Neuronal stem cell (in vitro differentiated cells): ENCODE results near the gene PARP15. TPM values are rescaled to one million over a fixed set of nuclear protein-coding genes. Genes with fewer than 3 reads are reported as not detected.

Experiments used
- DNase-seq: peaks from one replicate; pipeline ENCODE4 v3.0.0-alpha.2; 2013; ENCODE audit warnings: low spot score
- H2AFZ ChIP-seq: one replicate; pipeline ENCODE4 v1.6.1; 2013; ENCODE audit warnings: mild to moderate bottlenecking, low read length, inconsistent platforms
- H2AK5ac ChIP-seq: 2 replicates; pipeline ENCODE4 v1.6.1; 2013; ENCODE audit warnings: low read depth, mild to moderate bottlenecking, inconsistent platforms, low read length, moderate library complexity, mixed read lengths
- H2BK120ac ChIP-seq: 2 replicates; pipeline ENCODE4 v1.6.1; 2013; ENCODE audit warnings: low read depth, mild to moderate bottlenecking, inconsistent platforms, low read length, moderate library complexity, mixed read lengths
- H2BK12ac ChIP-seq: one replicate; pipeline ENCODE4 v1.6.1; 2013; ENCODE audit warnings: low read length, inconsistent platforms
- H2BK15ac ChIP-seq: 2 replicates; pipeline ENCODE4 v1.6.1; 2013; ENCODE audit warnings: mild to moderate bottlenecking, low read length, inconsistent platforms, mixed read lengths
- H2BK5ac ChIP-seq: one replicate; pipeline ENCODE4 v1.6.1; 2013; ENCODE audit warnings: inconsistent platforms, mild to moderate bottlenecking, low read length, moderate library complexity
- H3K14ac ChIP-seq: one replicate; pipeline ENCODE4 v1.6.1; 2013; ENCODE audit warnings: low read length, inconsistent platforms
- H3K18ac ChIP-seq: 2 replicates; pipeline ENCODE4 v1.6.1; 2013; ENCODE audit warnings: low read length, inconsistent platforms
- H3K23ac ChIP-seq: 2 replicates; pipeline ENCODE4 v1.6.1; 2013; ENCODE audit warnings: low read depth, mild to moderate bottlenecking, mixed read lengths, low read length, inconsistent platforms; ENCODE audit not compliant: poor library complexity
- H3K27ac ChIP-seq: replicated peaks from 3 replicates; pipeline ENCODE4 v1.5.1; 2013; ENCODE audit warnings: low read length, inconsistent platforms
- H3K27me3 ChIP-seq, 3 experiments: 2 replicates each; pipeline ENCODE4 v1.6.1; 2013; ENCODE audit warnings: low read length in 3 of 3, mild to moderate bottlenecking in 2 of 3, inconsistent platforms in 1 of 3, low read depth in 1 of 3, mixed read lengths in 1 of 3, moderate library complexity in 1 of 3; ENCODE audit not compliant: control insufficient read depth in 3 of 3, insufficient read depth in 3 of 3
- H3K36me3 ChIP-seq, 2 donors: replicated peaks in 1 of 2; 2 replicates each; pipeline ENCODE4 v1.6.1; 2013; ENCODE audit warnings: low read length in 2 of 2; ENCODE audit not compliant: control insufficient read depth in 2 of 2, insufficient read depth in 2 of 2
- H3K4ac ChIP-seq: 2 replicates; pipeline ENCODE4 v1.6.1; 2013; ENCODE audit warnings: inconsistent platforms, mild to moderate bottlenecking, low read length, moderate library complexity
- H3K4me1 ChIP-seq, 2 donors: 1 replicate in 1 of 2; 2 replicates in 1 of 2; pipeline ENCODE4 v1.6.1; 2013; ENCODE audit warnings: low read length in 2 of 2, low read depth in 1 of 2; ENCODE audit not compliant: control insufficient read depth in 2 of 2, insufficient read depth in 1 of 2
- H3K4me2 ChIP-seq: one replicate; pipeline ENCODE4 v1.6.1; 2013; ENCODE audit warnings: mild to moderate bottlenecking, low read length, inconsistent platforms; ENCODE audit not compliant: insufficient read depth, poor library complexity, severe bottlenecking
- H3K4me3 ChIP-seq, 2 donors: 2 replicates each; pipeline ENCODE4 v1.5.1; 2013; ENCODE audit warnings: low read length in 2 of 2, mild to moderate bottlenecking in 2 of 2, inconsistent platforms in 1 of 2, moderate library complexity in 1 of 2
- H3K79me1 ChIP-seq: one replicate; pipeline ENCODE4 v1.6.1; 2013; ENCODE audit warnings: low read depth, mild to moderate bottlenecking, inconsistent platforms, low read length, moderate library complexity
- H3K9ac ChIP-seq: one replicate; pipeline ENCODE4 v1.6.1; 2013; ENCODE audit warnings: mild to moderate bottlenecking, low read depth, low read length, inconsistent platforms; ENCODE audit not compliant: poor library complexity
- H3K9me3 ChIP-seq, 2 donors: replicated peaks in 1 of 2; 2 replicates each; pipeline versions ENCODE3 to v1.6.1; 2013; ENCODE audit warnings: low read length in 2 of 2, mild to moderate bottlenecking in 2 of 2, inconsistent platforms in 1 of 2, low read depth in 1 of 2, mixed read lengths in 1 of 2, moderate library complexity in 1 of 2; ENCODE audit not compliant: control insufficient read depth in 2 of 2, insufficient read depth in 1 of 2
- H4K8ac ChIP-seq: one replicate; pipeline ENCODE4 v1.6.1; 2013; ENCODE audit warnings: low read depth, mild to moderate bottlenecking, inconsistent platforms, low read length, moderate library complexity
- H4K91ac ChIP-seq: one replicate; pipeline ENCODE4 v1.6.1; 2013; ENCODE audit warnings: low read length, low read depth, mild to moderate bottlenecking, inconsistent platforms; ENCODE audit not compliant: poor library complexity
- WGBS, 2 donors: extraction: QIAGEN DNeasy Blood & Tissue Kit; methylation state at CpG; one replicate each; pipeline ENCODE4 v1.1.7; 2013; ENCODE audit warnings: missing lambda C conversion rate in 2 of 2, mixed read lengths in 1 of 2; ENCODE audit not compliant: insufficient read length in 2 of 2, insufficient replicate concordance in 1 of 2; ENCODE audit errors: extremely low coverage in 2 of 2; 5-methylcytosine and 5-hydroxymethylcytosine counted together
- polyA plus RNA-seq, 2 experiments: library from polyadenylated mRNA; stranded (reverse); fragments of 200-250 nt; gene quantifications; one replicate each; pipeline ENCODE4 v1.2.3, GENCODE V29; 2013

PARP15 gene
- polyA plus RNA-seq (2013, experiment 1 of 2), result 0.06 TPM
- polyA plus RNA-seq (2013, experiment 2 of 2), result 0.04 TPM

GRCh38 chr3:122577409-122578031 is at the start of gene PARP15:
TSS of gene PARP15 (plus strand) at chr3:122577650. CDS start at chr3:122577668, 18 bp downstream.
- Histone ChIP-seq H3K23ac (no peak within 1 kb of the TSS), H3K18ac (peak within 1 kb of the TSS; percentile 0), H3K36me3 (no peaks in the 10 kb centered on the region), H3K4me2 (peak within 1 kb of the TSS; percentile 82), H2BK5ac (no peak within 1 kb of the TSS), H3K4me1 (peaks cover 7 to 15% of the 10 kb centered on the region in 2 donors), H2AK5ac (no peak within 1 kb of the TSS), H2BK12ac (no peak within 1 kb of the TSS), H2BK120ac (peak within 1 kb of the TSS; percentile 74), H3K4ac (no peak within 1 kb of the TSS), H3K79me1 (no peaks in the 10 kb centered on the region), H2AFZ (no peak within 1 kb of the TSS), H4K91ac (no peak within 1 kb of the TSS), H3K9ac (peak within 1 kb of the TSS; percentile 83), H2BK15ac (peak within 1 kb of the TSS; percentile 91), H4K8ac (no peak within 1 kb of the TSS), H3K4me3 (peak within 1 kb of the TSS in 1 of 2 donors; percentile 76), H3K9me3 (peaks cover 3 to 7% of the 10 kb centered on the region in 2 donors), H3K14ac (peak within 1 kb of the TSS; percentile 76), H3K27me3 (peaks cover 0 to 6% (median 0%) of the 10 kb centered on the region in 3 experiments), H3K27ac (no peak within 1 kb of the TSS)
- DNase-seq, result no peak
- no CpG with 5 or more reads among the region's 40 CpGs for WGBS, 2 donors

DNA sequence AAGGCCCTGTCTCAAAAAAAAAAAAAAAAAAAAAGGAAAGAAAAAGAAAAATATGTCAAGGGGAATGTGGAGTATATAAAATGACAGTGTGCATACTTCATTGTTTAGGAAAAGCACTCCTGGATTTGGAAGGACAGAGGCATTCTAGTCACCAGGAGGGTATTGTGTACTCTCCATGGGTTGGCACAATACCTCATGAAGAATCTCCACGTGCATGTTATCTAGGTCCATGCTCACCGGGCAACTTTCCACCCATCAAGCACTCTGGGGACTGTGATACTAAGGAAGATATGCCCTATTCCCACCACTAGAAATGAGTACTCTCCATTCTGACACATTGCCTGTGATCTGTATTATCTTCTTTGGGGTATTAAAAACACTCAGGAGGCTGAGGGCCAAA is 47.3 kb upstream of the PARP15 start:
- no peak overlapping the region for H4K91ac ChIP-seq
- no peaks in the 10 kb centered on the region for H3K79me1 ChIP-seq
- no peak overlapping the region for H3K27ac ChIP-seq
- H2BK120ac ChIP-seq, result no peak overlapping the region
- H3K23ac ChIP-seq, result no peak overlapping the region
- no peak overlapping the region for H2BK12ac ChIP-seq
- H3K4me2 ChIP-seq, result no peak overlapping the region
- no peak overlapping the region for H3K18ac ChIP-seq
- H2BK5ac ChIP-seq, result no peak overlapping the region
- no peak overlapping the region for H3K9ac ChIP-seq
- no peak overlapping the region for H3K14ac ChIP-seq
- H2BK15ac ChIP-seq, result no peak overlapping the region
- peaks cover 0 to 2% of the 10 kb centered on the region in 2 donors for H3K9me3 ChIP-seq
- H2AK5ac ChIP-seq, result no peak overlapping the region
- WGBS, 2 donors, result no CpG with 5 or more reads among the region's 2 CpGs
- no peaks in the 10 kb centered on the region for H3K27me3 ChIP-seq
- H2AFZ ChIP-seq, result no peak overlapping the region
- H3K4me1 ChIP-seq, result no peaks in the 10 kb centered on the region
- peaks cover 0 to 39% of the 10 kb centered on the region in 2 donors for H3K36me3 ChIP-seq
- no peak overlapping the region for H3K4me3 ChIP-seq
- DNase-seq, result no peak
- no peak overlapping the region for H3K4ac ChIP-seq
- no peak overlapping the region for H4K8ac ChIP-seq

- H3K36me3 ChIP-seq, result peaks cover 0 to 45% of the 10 kb centered on the region in 2 donors
- H3K4ac ChIP-seq, result no peak overlapping the region
- no peak overlapping the region for H2BK120ac ChIP-seq
- no peak overlapping the region for H3K9ac ChIP-seq
- no peak overlapping the region for H2BK15ac ChIP-seq
- H4K8ac ChIP-seq, result no peak overlapping the region
- H3K4me2 ChIP-seq, result no peak overlapping the region
- no peak for DNase-seq
- H3K79me1 ChIP-seq, result no peaks in the 10 kb centered on the region
- no peak overlapping the region for H2AFZ ChIP-seq
- H2BK5ac ChIP-seq, result no peak overlapping the region
- H3K18ac ChIP-seq, result no peak overlapping the region
- no peak overlapping the region for H3K23ac ChIP-seq
- H2BK12ac ChIP-seq, result no peak overlapping the region
- H2AK5ac ChIP-seq, result no peak overlapping the region
- H3K27ac ChIP-seq, result no peak overlapping the region
- no CpG with 5 or more reads among the region's 2 CpGs for WGBS, 2 donors
- peaks cover 0 to 2% of the 10 kb centered on the region in 2 donors for H3K9me3 ChIP-seq
- no peak overlapping the region for H3K14ac ChIP-seq
- no peaks in the 10 kb centered on the region for H3K27me3 ChIP-seq
- no peaks in the 10 kb centered on the region for H3K4me1 ChIP-seq
- H3K4me3 ChIP-seq, result no peak overlapping the region
- no peak overlapping the region for H4K91ac ChIP-seq
Observed at GRCh38 chr3:122533480-122533879, 44.0 kb upstream of the PARP15 start.

DNA sequence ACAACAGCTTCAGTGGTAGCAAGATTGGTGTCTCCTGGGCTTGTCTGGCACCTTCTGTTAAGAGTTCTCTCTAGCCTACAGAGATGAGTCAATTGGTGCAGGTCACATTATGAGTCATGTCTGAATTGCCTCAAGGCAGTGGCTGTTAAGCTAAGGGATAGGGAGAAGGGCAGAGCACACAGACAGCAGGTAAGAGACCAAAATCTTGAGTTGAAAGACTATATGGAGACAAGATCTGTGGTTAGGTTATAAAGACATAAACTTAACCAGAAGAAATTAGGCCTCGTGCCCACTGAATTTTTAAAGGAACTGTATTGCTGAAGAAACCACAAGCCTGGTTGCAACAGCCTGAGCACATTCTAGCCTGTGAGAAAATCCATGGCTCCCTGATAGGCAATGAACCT is 43.5 kb upstream of the PARP15 start:
- no peak overlapping the region for H3K4ac ChIP-seq
- DNase-seq, result no peak
- H2AFZ ChIP-seq, result no peak overlapping the region
- peaks cover 0 to 2% of the 10 kb centered on the region in 2 donors for H3K9me3 ChIP-seq
- H2AK5ac ChIP-seq, result no peak overlapping the region
- no peak overlapping the region for H2BK5ac ChIP-seq
- no peak overlapping the region for H2BK12ac ChIP-seq
- no peaks in the 10 kb centered on the region for H3K4me1 ChIP-seq
- WGBS, 2 donors, result no CpG with 5 or more reads among the region's 1 CpG
- no peak overlapping the region for H4K8ac ChIP-seq
- no peaks in the 10 kb centered on the region for H3K27me3 ChIP-seq
- no peak overlapping the region for H2BK120ac ChIP-seq
- no peak overlapping the region for H3K27ac ChIP-seq
- H3K14ac ChIP-seq, result no peak overlapping the region
- H3K4me2 ChIP-seq, result no peak overlapping the region
- no peak overlapping the region for H3K9ac ChIP-seq
- H3K4me3 ChIP-seq, result no peak overlapping the region
- H4K91ac ChIP-seq, result no peak overlapping the region
- H3K36me3 ChIP-seq, result peaks cover 0 to 45% of the 10 kb centered on the region in 2 donors
- H2BK15ac ChIP-seq, result no peak overlapping the region
- H3K23ac ChIP-seq, result no peak overlapping the region
- H3K79me1 ChIP-seq, result no peaks in the 10 kb centered on the region
- H3K18ac ChIP-seq, result no peak overlapping the region
